Esophagus muscularis mucosa (tissue), 4 donors: ENCODE measurements around the gene AURKB.

Experiments used
- EP300 ChIP-seq: sonication (generic); formaldehyde crosslinking; IDR thresholded peaks from one replicate; pipeline ENCODE4 v1.6.1; 2017; ENCODE audit warnings: antibody characterized with exemption
- POLR2AphosphoS5 ChIP-seq, 2 donors: sonication (generic); formaldehyde crosslinking; IDR thresholded peaks; one replicate each; pipeline ENCODE4 v1.6.1; 2017; ENCODE audit warnings: antibody characterized with exemption in 2 of 2
- TF ChIP-seq, protein P1 (sequence below), 3 experiments: fragments of 200-600 bp in 2 of 3; fragments of 450-650 bp in 1 of 3; sonication (generic) in 2 of 3; IDR thresholded peaks; one replicate each; pipeline ENCODE4 v1.5.1; 2017 to 2019; ENCODE audit warnings: antibody characterized with exemption in 3 of 3, mild to moderate bottlenecking in 2 of 3, moderate library complexity in 1 of 3

DNA sequence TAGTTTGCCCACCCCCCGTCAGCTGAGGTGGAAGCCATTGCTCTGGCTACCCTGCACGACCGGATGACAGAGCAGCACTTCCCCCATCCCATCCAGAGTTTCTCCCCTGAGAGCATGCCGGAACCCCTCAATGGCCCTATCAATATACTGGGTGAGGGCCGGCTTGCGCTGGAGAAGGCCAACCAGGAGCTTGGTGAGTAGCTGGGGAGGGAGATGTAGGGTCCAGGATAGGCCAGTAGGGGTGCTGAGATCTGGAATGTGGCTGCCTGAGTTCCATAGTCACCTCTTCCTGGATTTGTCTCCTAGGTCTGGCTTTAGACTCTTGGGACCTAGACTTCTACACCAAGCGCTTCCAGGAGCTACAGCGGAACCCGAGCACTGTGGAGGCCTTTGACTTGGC is 45.1 kb upstream of the AURKB start:
- TF ChIP-seq, protein P1, sequence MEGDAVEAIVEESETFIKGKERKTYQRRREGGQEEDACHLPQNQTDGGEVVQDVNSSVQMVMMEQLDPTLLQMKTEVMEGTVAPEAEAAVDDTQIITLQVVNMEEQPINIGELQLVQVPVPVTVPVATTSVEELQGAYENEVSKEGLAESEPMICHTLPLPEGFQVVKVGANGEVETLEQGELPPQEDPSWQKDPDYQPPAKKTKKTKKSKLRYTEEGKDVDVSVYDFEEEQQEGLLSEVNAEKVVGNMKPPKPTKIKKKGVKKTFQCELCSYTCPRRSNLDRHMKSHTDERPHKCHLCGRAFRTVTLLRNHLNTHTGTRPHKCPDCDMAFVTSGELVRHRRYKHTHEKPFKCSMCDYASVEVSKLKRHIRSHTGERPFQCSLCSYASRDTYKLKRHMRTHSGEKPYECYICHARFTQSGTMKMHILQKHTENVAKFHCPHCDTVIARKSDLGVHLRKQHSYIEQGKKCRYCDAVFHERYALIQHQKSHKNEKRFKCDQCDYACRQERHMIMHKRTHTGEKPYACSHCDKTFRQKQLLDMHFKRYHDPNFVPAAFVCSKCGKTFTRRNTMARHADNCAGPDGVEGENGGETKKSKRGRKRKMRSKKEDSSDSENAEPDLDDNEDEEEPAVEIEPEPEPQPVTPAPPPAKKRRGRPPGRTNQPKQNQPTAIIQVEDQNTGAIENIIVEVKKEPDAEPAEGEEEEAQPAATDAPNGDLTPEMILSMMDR (IDR thresholded peaks at IDR 0.05), result no peak
- no peak for TF ChIP-seq EP300
- TF ChIP-seq POLR2AphosphoS5 (IDR thresholded peaks at IDR 0.05), result no peak
